A549 (cell line): ENCODE data around the gene CTBP2.

Experiments
- CTCF ChIP-seq: fragments of >200 bp; sonication (Bioruptor Twin); formaldehyde crosslinking; IDR thresholded peaks from 3 replicates; pipeline ENCODE4 v1.5.1; 2016
- EP300 ChIP-seq, 2 experiments: fragments of >200 bp; sonication (Bioruptor Twin); formaldehyde crosslinking; IDR thresholded peaks; 2 replicates in 1 of 2; 3 replicates in 1 of 2; pipeline ENCODE4 v1.6.1; 2016 to 2017
- GATA3 ChIP-seq: IDR thresholded peaks from 2 replicates; pipeline ENCODE4 v1.6.1; 2012; ENCODE audit warnings: borderline replicate concordance
- HEYL ChIP-seq: fragments of 250-450 bp; sonication (Bioruptor Pico); IDR thresholded peaks from 2 replicates; pipeline ENCODE4 v1.8.0; 2021; ENCODE audit warnings: mild to moderate bottlenecking, moderate library complexity
- HMGXB4 ChIP-seq: fragments of 250-450 bp; sonication (Bioruptor Pico); IDR thresholded peaks from 2 replicates; pipeline ENCODE4 v1.5.0; 2021; ENCODE audit warnings: mild to moderate bottlenecking, moderate library complexity, borderline replicate concordance
- HOXA7 ChIP-seq: fragments of 250-450 bp; sonication (Bioruptor Pico); IDR thresholded peaks from 2 replicates; pipeline ENCODE4 v1.5.0; 2020; ENCODE audit warnings: mild to moderate bottlenecking, moderate library complexity
- MYC ChIP-seq: IDR thresholded peaks from 2 replicates; pipeline ENCODE4 v1.6.1; 2012; ENCODE audit warnings: mild to moderate bottlenecking, inconsistent platforms, low read length, improper control_type of control experiment, borderline replicate concordance
- PHF8 ChIP-seq: fragments of 200-600 bp; sonication (generic); IDR thresholded peaks from 2 replicates; pipeline ENCODE4 v1.6.1; 2016; ENCODE audit warnings: low read depth, mild to moderate bottlenecking, antibody characterized with exemption, moderate library complexity, borderline replicate concordance

DNA sequence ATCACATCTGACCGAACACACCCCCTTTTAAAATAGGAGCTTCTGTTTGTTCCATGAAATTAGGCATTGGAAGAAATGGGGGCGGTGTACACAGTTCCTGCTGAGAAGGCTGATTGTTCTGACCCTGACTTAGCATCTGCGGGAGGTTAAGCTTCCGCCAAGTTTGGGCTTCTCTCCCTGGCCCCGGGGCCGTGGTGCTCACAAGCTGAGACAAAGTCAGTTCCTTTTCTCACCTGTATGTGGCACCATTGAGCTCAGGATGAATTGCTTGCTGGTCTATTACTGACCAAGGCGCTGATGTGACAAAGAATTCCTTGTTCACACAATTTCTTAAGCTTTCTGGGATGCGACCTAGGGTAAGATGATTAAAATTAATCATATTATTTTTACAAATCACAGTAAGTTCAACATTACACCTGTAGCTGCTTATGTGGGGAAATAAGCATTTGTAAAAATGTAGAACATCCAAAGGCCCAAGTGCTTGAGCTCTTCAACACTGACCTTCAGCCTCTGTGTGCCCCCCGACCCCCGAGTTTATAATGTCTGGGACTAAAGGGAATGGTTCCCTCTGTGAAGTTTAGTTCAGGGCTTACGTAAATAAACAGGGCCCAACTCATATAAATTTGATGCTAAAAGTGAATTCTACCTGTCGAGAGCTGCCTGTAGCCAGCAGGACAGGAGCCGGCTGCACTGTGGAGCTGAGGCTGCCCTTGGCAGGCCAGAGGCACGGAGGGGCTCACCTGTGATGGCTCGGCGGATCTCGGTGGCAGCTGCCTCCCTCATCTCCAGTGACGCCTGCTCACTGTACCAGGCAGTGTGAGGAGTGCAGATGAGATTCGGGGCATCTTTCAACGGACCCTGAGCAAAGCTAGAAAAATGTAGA is 167.7 kb downstream of the CTBP2 start:
- TF ChIP-seq CTCF (peak; percentile 57), PHF8 (no peak), EP300 (IDR thresholded peaks at IDR 0.05) (no peak), HEYL (CRISPR knock-in tag) (no peak), GATA3 (no peak), MYC (no peak), HMGXB4 (no peak), HOXA7 (CRISPR knock-in tag) (no peak)
